IMR-90 (cell line): ENCODE results near the gene BTAF1. TPM values are rescaled to one million over a fixed set of nuclear protein-coding genes. Genes with fewer than 3 reads are reported as not detected.

Source experiments
- ATAC-seq: fragments of 200-7000 bp; cut with Tn5 transposase; 2 replicates; pipeline ENCODE4 v1.9.1; 2020; ENCODE audit warnings: low read depth, mild to moderate bottlenecking, moderate library complexity
- BruUV-seq: library from RNA; stranded (reverse); fragments of 400-500 nt; replicated peaks from 2 replicates; lab custom pipeline; 2021; lab: Mats Ljungman, UMichigan
- CTCF ChIA-PET: fragments of 300-600 bp; formaldehyde crosslinking; extraction: SDS; loops from one replicate; lab custom pipeline; 2021; ENCODE audit warnings: antibody characterized with exemption; lab: Yijun Ruan, JAX
- POLR2A ChIA-PET: fragments of 300-600 bp; sonication (Branson Sonifier 250); formaldehyde crosslinking; loops from one replicate; lab custom pipeline; 2022; ENCODE audit warnings: antibody characterized with exemption; ENCODE audit not compliant: unreplicated experiment; lab: Charles Lee
- DNase-seq: peaks from one replicate; pipeline ENCODE4 v3.0.0; 2013
- H2AFZ ChIP-seq: replicated peaks from 2 replicates; pipeline ENCODE3; 2013; ENCODE audit warnings: low read length, mild to moderate bottlenecking; ENCODE audit not compliant: poor library complexity
- H2AK5ac ChIP-seq: 2 replicates; pipeline ENCODE4 v1.6.1; 2013; ENCODE audit warnings: low read depth, low read length, inconsistent platforms
- H2AK9ac ChIP-seq: replicated peaks from 2 replicates; pipeline ENCODE3; 2013; ENCODE audit warnings: mild to moderate bottlenecking, low read depth, low read length, moderate library complexity; ENCODE audit not compliant: poor library complexity
- H2BK120ac ChIP-seq: 2 replicates; pipeline ENCODE4 v1.6.1; 2013; ENCODE audit warnings: low read depth, low read length, inconsistent platforms
- H2BK15ac ChIP-seq: 3 replicates; pipeline ENCODE4 v1.6.1; 2013; ENCODE audit warnings: low read depth, low read length, inconsistent platforms
- H2BK20ac ChIP-seq: 2 replicates; pipeline ENCODE4 v1.6.1; 2013; ENCODE audit warnings: low read depth, mild to moderate bottlenecking, inconsistent platforms, low read length, moderate library complexity
- H2BK5ac ChIP-seq: 2 replicates; pipeline ENCODE4 v1.6.1; 2013; ENCODE audit warnings: mild to moderate bottlenecking, low read depth, low read length, inconsistent platforms; ENCODE audit not compliant: poor library complexity, severe bottlenecking
- H3K14ac ChIP-seq: replicated peaks from 2 replicates; pipeline ENCODE4 v1.6.1; 2013; ENCODE audit warnings: low read depth, low read length, inconsistent platforms
- H3K18ac ChIP-seq: 2 replicates; pipeline ENCODE4 v1.6.1; 2013; ENCODE audit warnings: low read depth, low read length, control low read depth
- H3K23ac ChIP-seq: 2 replicates; pipeline ENCODE4 v1.6.1; 2013; ENCODE audit warnings: low read depth, low read length, inconsistent platforms
- H3K27ac ChIP-seq: 2 replicates; pipeline ENCODE4 v1.5.1; 2013; ENCODE audit warnings: mild to moderate bottlenecking, control low read depth, low read length; ENCODE audit not compliant: insufficient read depth
- H3K27me3 ChIP-seq: 2 replicates; pipeline ENCODE4 v1.6.1; 2013; ENCODE audit warnings: low read length; ENCODE audit not compliant: control insufficient read depth, insufficient read depth
- H3K36me3 ChIP-seq: 2 replicates; pipeline ENCODE4 v1.6.1; 2013; ENCODE audit warnings: low read length, mixed read lengths; ENCODE audit not compliant: control insufficient read depth, insufficient read depth
- H3K4ac ChIP-seq: 2 replicates; pipeline ENCODE4 v1.6.1; 2013; ENCODE audit warnings: low read depth, low read length, inconsistent platforms
- H3K4me1 ChIP-seq: 2 replicates; pipeline ENCODE4 v1.6.1; 2013; ENCODE audit warnings: low read length, mixed read lengths; ENCODE audit not compliant: control insufficient read depth, insufficient read depth
- H3K4me2 ChIP-seq: 2 replicates; pipeline ENCODE4 v1.6.1; 2013; ENCODE audit warnings: low read depth, mild to moderate bottlenecking, control low read depth, low read length, moderate library complexity
- H3K4me3 ChIP-seq: 2 replicates; pipeline ENCODE4 v1.5.1; 2013; ENCODE audit warnings: low read depth, mild to moderate bottlenecking, control low read depth, low read length, moderate library complexity; ENCODE audit not compliant: insufficient read depth
- H3K56ac ChIP-seq: 2 replicates; pipeline ENCODE4 v1.6.1; 2013; ENCODE audit warnings: low read length, inconsistent platforms; ENCODE audit not compliant: insufficient read depth; ENCODE audit errors: extremely low read depth
- H3K79me1 ChIP-seq, 2 experiments: 2 replicates each; pipeline ENCODE4 v1.6.1; 2013; ENCODE audit warnings: low read length in 2 of 2, inconsistent platforms in 1 of 2, low read depth in 1 of 2
- H3K9ac ChIP-seq: 2 replicates; pipeline ENCODE4 v1.6.1; 2013; ENCODE audit warnings: low read depth, low read length, control low read depth
- H3K9me1 ChIP-seq: 2 replicates; pipeline ENCODE4 v1.6.1; 2013; ENCODE audit warnings: low read length, inconsistent platforms; ENCODE audit not compliant: insufficient read depth
- H3K9me3 ChIP-seq: 2 replicates; pipeline ENCODE4 v1.6.1; 2013; ENCODE audit warnings: low read length; ENCODE audit not compliant: control insufficient read depth, insufficient read depth
- H4K20me1 ChIP-seq: 2 replicates; pipeline ENCODE4 v1.6.1; 2013; ENCODE audit warnings: low read length, inconsistent platforms; ENCODE audit not compliant: insufficient read depth
- H4K5ac ChIP-seq: 2 replicates; pipeline ENCODE4 v1.6.1; 2013; ENCODE audit warnings: mild to moderate bottlenecking, low read depth, low read length, control low read depth
- H4K8ac ChIP-seq, 2 experiments: 2 replicates each; pipeline ENCODE4 v1.6.1; 2013; ENCODE audit warnings: low read depth in 2 of 2, low read length in 2 of 2, control low read depth in 1 of 2, inconsistent platforms in 1 of 2
- H4K91ac ChIP-seq: 2 replicates; pipeline ENCODE4 v1.6.1; 2013; ENCODE audit warnings: low read depth, low read length, inconsistent platforms; ENCODE audit not compliant: insufficient read depth
- BHLHE40 ChIP-seq: fragments of 150-350 bp; IDR thresholded peaks from 2 replicates; pipeline ENCODE4 v1.6.1; 2016; ENCODE audit warnings: mild to moderate bottlenecking, low read depth, low read length
- CEBPB ChIP-seq: IDR thresholded peaks from 2 replicates; pipeline ENCODE4 v1.6.1; 2012; ENCODE audit warnings: low read depth, low read length, improper control_type of control experiment
- CHD1 ChIP-seq: IDR thresholded peaks from 2 replicates; pipeline ENCODE4 v1.6.1; 2012; ENCODE audit warnings: low read depth, low read length, improper control_type of control experiment
- FOS ChIP-seq: fragments of 150-350 bp; IDR thresholded peaks from 2 replicates; pipeline ENCODE4 v1.6.1; 2016; ENCODE audit warnings: low read depth, low read length
- MAFK ChIP-seq: IDR thresholded peaks from 2 replicates; pipeline ENCODE4 v1.6.1; 2012; ENCODE audit warnings: low read depth, low read length, improper control_type of control experiment
- MAZ ChIP-seq: IDR thresholded peaks from 2 replicates; pipeline ENCODE4 v1.6.1; 2012; ENCODE audit warnings: low read depth, mild to moderate bottlenecking, low read length, improper control_type of control experiment, moderate library complexity, borderline replicate concordance
- MXI1 ChIP-seq: IDR thresholded peaks from 2 replicates; pipeline ENCODE4 v1.6.1; 2012; ENCODE audit warnings: low read depth, mild to moderate bottlenecking, low read length, moderate library complexity, borderline replicate concordance
- NFE2L2 ChIP-seq: fragments of 150-350 bp; IDR thresholded peaks from 2 replicates; pipeline ENCODE4 v1.6.1; 2016; ENCODE audit warnings: low read depth, mild to moderate bottlenecking, low read length
- POLR2A ChIP-seq: IDR thresholded peaks from 2 replicates; pipeline ENCODE4 v1.6.1; 2012; ENCODE audit warnings: mild to moderate bottlenecking, low read depth, low read length
- RAD21 ChIP-seq: IDR thresholded peaks from 2 replicates; pipeline ENCODE4 v1.6.1; 2012; ENCODE audit warnings: low read length, improper control_type of control experiment
- RCOR1 ChIP-seq: IDR thresholded peaks from 2 replicates; pipeline ENCODE4 v1.6.1; 2012; ENCODE audit warnings: mild to moderate bottlenecking, low read length, improper control_type of control experiment; ENCODE audit not compliant: insufficient replicate concordance
- RFX5 ChIP-seq: IDR thresholded peaks from 2 replicates; pipeline ENCODE4 v1.8.0; 2012; ENCODE audit warnings: low read depth, mild to moderate bottlenecking, low read length, moderate library complexity
- WGBS, 2 experiments: methylation state at CpG; one replicate each; pipeline versions ENCODE4 v1.1.5 to v1.1.7; 2013; ENCODE audit warnings: missing lambda C conversion rate in 2 of 2; ENCODE audit not compliant: insufficient read length in 1 of 2; ENCODE audit errors: extremely low coverage in 2 of 2; 5-methylcytosine and 5-hydroxymethylcytosine counted together
- dilution Hi-C: fragments of 300-500 bp; cut with HindIII; formaldehyde crosslinking; loops from one replicate; pipeline ENCODE4 v1.14.3; 2018; ENCODE audit warnings: low sequenced_read_pairs; ENCODE audit not compliant: unreplicated experiment
- in situ Hi-C: fragments of 300-500 bp; cut with MboI; formaldehyde crosslinking; loops from 3 replicates; pipeline ENCODE4 v1.14.3; 2019; ENCODE audit warnings: low sequenced_read_pairs, inconsistent platforms, mixed read lengths
- intact Hi-C: fragments of 100-400 bp; cut with micrococcal nuclease; formaldehyde crosslinking; loops from 2 replicates; pipeline ENCODE4 v1.10.0; 2022
- polyA plus RNA-seq, 3 experiments: library from polyadenylated mRNA; depleted of rRNA; stranded (reverse); fragments of >200 nt; gene quantifications; 2 replicates each; pipeline ENCODE4 v1.2.3, GENCODE V29; 2012; ENCODE audit warnings: low replicate concordance in 1 of 3
- total RNA-seq: library from RNA; depleted of rRNA; stranded (reverse); fragments of >200 nt; gene quantifications from 2 replicates; pipeline ENCODE4 v1.2.3, GENCODE V29; 2012
- TF ChIP-seq, protein P1 (sequence below): fragments of 150-350 bp; IDR thresholded peaks from 2 replicates; pipeline ENCODE4 v1.6.1; 2017; ENCODE audit warnings: mild to moderate bottlenecking, antibody characterized with exemption, low read length, low read depth
- TF ChIP-seq, protein P2 (sequence below): conservative IDR thresholded peaks from 2 replicates; pipeline ENCODE4 v1.5.1; 2012; ENCODE audit warnings: mild to moderate bottlenecking, low read depth, low read length, improper control_type of control experiment
- TF ChIP-seq, protein P3 (sequence below): fragments of 150-350 bp; IDR thresholded peaks from 2 replicates; pipeline ENCODE4 v1.6.1; 2016; ENCODE audit warnings: low read depth, mild to moderate bottlenecking, low read length, moderate library complexity, borderline replicate concordance

The BTAF1 gene
- total and polyA plus RNA-seq, 2 of the 4 experiments (the other 2 are of a cell fraction), result 15.0 to 42.3 TPM

DNA sequence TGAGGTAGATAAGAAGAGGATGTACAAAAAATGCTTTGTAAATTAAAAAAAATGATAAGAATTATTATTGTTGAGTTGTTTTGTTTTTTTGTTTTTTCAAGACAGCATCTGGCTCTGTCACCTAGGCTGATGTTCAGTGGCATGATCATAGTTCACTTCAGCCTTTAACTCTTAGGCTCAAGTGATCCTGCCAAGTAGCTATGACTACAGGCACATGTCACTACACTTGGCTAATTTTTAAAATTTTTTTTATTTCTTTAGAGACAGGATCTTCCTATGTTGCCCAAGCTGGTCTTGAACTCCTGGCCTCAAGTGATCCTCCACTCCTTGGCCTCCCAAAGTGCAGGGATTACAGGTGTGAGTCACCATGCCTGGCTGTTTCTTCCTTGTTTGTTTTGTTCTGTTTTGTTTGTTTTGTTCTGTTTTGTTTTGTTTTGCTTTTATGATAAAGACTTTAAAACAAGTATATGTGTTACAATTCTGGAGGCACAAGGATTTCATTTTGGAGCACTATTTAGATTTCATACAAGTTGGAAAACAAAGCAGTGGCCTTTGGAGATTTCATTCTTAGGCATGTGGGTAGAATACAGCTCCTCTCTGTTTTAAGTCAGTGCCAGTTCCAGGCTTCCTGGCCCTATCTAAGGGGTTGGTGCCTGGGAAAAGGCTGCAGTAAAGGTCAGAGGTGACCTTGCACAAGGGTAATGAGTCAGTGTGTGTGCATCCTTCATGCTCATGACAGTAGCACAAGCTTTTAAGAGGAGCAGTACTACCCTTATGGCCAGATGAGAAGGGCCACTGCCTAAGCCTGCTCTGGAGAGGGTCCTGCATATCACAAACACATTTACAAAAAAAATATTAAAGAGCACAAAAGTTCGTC lies 32.2 kb upstream of the BTAF1 start:
- WGBS, 2 experiments, result 100% methylated on average over 1 of the region's 1 CpG; no CpG with 5 or more reads in 1 of the 2 experiments
- POLR2A ChIA-PET, result no interaction called here
- no peak overlapping the region for H3K9ac ChIP-seq
- CTCF ChIA-PET, result interaction anchor here (0.7 kb wide), 1 partner anchor 56 kb away, joined by 3 read pairs; no protein-coding TSS in a partner anchor
- no peak overlapping the region for H2BK20ac ChIP-seq
- intact Hi-C loops, result no loop called here
- H2BK120ac ChIP-seq, result no peak overlapping the region
- H3K4me3 ChIP-seq, result no peak overlapping the region
- peaks cover 9% of the 10 kb centered on the region for H3K9me1 ChIP-seq
- H2AFZ ChIP-seq, result no peak overlapping the region
- no peaks in the 10 kb centered on the region for H3K9me3 ChIP-seq
- H3K79me1 ChIP-seq, result no peaks in the 10 kb centered on the region
- no peak overlapping the region for H2AK5ac ChIP-seq
- no peak overlapping the region for H3K23ac ChIP-seq
- H3K4me1 ChIP-seq, result peaks cover 2% of the 10 kb centered on the region; the same call in 1 of the 2 replicates
- H3K27ac ChIP-seq, result no peak overlapping the region
- H3K4me2 ChIP-seq, result no peak overlapping the region
- peak; percentile 83 for DNase-seq
- BruUV-seq, result no TSS peak
- dilution Hi-C loops, result no loop called here
- no peak overlapping the region for H4K5ac ChIP-seq
- no peak overlapping the region for H2BK15ac ChIP-seq
- ATAC-seq, result peak; percentile 75
- H2AK9ac ChIP-seq, result no peak overlapping the region
- no peak overlapping the region for H3K56ac ChIP-seq
- H4K20me1 ChIP-seq, result no peaks in the 10 kb centered on the region
- H4K8ac ChIP-seq, result no peak overlapping the region
- H3K18ac ChIP-seq, result no peak overlapping the region
- no peak overlapping the region for H2BK5ac ChIP-seq
- in situ Hi-C loops, result no loop called here
- H3K14ac ChIP-seq, result no peak overlapping the region
- no peak overlapping the region for H4K91ac ChIP-seq
- H3K4ac ChIP-seq, result no peak overlapping the region
- no peaks in the 10 kb centered on the region for H3K27me3 ChIP-seq
- H3K36me3 ChIP-seq, result no peaks in the 10 kb centered on the region
- TF ChIP-seq, protein P1, sequence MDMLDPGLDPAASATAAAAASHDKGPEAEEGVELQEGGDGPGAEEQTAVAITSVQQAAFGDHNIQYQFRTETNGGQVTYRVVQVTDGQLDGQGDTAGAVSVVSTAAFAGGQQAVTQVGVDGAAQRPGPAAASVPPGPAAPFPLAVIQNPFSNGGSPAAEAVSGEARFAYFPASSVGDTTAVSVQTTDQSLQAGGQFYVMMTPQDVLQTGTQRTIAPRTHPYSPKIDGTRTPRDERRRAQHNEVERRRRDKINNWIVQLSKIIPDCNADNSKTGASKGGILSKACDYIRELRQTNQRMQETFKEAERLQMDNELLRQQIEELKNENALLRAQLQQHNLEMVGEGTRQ, result no peak
- TF ChIP-seq MAFK (no peak), CEBPB (peak; percentile 92), BHLHE40 (no peak), MAZ (no peak), RAD21 (no peak), RFX5 (no peak), MXI1 (no peak), RCOR1 (no peak), NFE2L2 (no peak), POLR2A (no peak), FOS (0 out of 2 replicates have a peak, but pooled peaks have one; percentile 23), CHD1 (no peak)
- TF ChIP-seq, protein P2, sequence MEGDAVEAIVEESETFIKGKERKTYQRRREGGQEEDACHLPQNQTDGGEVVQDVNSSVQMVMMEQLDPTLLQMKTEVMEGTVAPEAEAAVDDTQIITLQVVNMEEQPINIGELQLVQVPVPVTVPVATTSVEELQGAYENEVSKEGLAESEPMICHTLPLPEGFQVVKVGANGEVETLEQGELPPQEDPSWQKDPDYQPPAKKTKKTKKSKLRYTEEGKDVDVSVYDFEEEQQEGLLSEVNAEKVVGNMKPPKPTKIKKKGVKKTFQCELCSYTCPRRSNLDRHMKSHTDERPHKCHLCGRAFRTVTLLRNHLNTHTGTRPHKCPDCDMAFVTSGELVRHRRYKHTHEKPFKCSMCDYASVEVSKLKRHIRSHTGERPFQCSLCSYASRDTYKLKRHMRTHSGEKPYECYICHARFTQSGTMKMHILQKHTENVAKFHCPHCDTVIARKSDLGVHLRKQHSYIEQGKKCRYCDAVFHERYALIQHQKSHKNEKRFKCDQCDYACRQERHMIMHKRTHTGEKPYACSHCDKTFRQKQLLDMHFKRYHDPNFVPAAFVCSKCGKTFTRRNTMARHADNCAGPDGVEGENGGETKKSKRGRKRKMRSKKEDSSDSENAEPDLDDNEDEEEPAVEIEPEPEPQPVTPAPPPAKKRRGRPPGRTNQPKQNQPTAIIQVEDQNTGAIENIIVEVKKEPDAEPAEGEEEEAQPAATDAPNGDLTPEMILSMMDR, result no peak
- TF ChIP-seq, protein P3, sequence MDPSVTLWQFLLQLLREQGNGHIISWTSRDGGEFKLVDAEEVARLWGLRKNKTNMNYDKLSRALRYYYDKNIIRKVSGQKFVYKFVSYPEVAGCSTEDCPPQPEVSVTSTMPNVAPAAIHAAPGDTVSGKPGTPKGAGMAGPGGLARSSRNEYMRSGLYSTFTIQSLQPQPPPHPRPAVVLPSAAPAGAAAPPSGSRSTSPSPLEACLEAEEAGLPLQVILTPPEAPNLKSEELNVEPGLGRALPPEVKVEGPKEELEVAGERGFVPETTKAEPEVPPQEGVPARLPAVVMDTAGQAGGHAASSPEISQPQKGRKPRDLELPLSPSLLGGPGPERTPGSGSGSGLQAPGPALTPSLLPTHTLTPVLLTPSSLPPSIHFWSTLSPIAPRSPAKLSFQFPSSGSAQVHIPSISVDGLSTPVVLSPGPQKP, result no peak
